IPS-NIHi7 (cell line): ENCODE measurements around the gene CUL7.

Experiments used
- DNase-seq: peaks from one replicate; pipeline ENCODE4 v3.0.0; 2012; ENCODE audit warnings: mixed read lengths; ENCODE audit errors: extremely low spot score

CUL7 gene

DNA sequence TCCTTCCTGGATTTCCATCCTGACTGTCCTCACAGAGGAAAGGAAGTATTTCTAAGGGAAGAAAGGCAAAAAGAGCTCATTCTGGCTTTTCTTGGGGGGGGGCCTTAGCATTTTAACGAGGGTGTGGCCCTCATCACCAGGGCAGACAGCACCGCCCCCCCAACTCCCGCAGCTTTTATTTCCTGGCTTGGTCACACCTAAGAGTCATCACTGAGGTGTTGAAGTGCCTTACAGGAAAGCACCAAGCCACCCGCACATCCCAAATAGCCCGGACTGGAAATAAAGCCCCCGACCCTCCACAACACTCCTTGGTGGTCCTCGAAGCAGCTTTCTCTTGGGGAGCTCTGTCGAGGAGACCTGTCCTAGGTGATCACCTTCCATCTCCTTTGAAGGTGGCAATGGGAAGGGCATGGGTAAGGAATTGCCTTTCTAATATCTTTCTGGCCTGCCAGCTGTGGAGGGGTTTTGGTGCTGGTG lies 23.7 kb upstream of the CUL7 start:
- DNase-seq, result no peak

DNA sequence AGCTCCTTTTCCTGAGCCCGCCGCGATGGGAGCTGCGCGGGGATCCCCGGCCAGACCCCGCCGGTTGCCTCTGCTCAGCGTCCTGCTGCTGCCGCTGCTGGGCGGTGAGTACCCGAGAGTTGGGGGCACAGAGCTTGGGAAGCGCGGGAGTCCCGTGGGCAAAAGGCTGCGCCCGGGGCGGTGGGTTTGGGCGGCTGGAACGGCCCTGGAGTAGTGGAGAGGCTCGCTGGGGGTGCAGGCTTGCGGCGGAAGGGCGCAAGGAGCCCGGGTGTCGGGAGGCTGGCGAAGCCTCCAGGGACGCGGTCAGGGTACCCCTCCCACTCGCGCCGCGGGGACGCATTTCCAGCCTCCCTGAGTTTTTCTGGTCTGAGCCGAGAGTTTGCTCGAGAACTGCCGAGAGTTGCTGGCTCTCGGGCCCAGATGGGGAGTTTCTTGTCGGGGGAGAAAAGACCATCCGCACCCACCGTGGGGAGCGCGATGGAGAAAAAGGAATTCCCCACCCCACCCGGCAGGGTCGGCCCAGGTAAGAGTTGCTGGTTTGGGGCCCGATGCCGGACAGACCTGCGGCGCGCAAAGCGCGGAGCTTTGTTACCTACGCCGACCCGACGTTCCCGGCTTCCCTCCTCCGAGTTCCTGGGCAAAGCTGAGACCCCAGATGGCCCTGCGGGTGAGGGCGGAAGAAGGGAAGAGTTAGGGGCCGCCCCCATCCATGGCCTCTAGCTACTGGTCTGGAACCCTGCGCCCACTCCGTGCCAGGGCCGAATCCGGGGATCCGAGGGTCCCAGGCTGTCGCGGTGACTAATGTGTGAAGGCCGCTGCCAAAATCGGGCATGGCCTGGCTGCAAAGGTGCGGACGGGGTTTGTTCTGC lies 23.0 kb upstream of the CUL7 start:
- DNase-seq, result peak; percentile 38

DNA sequence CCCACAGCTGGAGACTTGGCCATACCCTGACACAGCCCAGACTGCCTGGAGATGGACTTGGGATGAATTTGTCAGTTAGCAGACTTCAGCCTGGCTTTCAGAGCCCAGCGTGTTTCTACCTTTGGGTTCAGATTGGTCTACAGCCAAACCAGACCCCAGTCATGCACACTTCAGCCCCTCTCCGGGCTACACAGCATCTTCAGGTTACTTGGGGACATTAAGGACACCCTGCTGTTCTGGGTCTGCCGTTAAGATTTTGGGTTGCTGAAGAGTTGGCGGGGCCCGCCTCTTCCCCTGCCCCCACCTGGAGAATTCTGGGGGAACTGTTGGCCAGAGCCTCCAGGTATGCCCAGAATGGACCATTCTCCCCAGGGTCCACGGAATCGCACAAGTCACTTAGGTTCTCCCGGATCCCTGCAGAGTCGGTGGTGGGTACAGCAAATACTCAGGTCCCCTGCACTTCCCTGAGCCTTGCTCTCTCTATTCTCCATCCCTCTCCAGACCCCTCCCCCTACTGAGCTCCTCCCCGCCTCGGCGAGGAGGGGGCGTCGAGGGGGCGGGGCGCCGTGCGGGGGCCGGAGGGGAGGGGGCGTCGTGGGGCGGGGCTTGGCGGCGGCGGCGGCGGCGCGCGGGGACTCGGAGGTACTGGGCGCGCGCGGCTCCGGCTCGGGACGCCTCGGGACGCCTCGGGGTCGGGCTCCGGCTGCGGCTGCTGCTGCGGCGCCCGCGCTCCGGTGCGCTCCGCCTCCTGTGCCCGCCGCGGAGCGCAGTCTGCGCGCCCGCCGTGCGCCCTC lies 22.2 kb upstream of the CUL7 start, which contains the start of gene PTK7:
PTK7 (plus strand) TSS at position 645 of the 794 bp plus-strand sequence. CDS start 175 bp downstream, outside the sequence.
- peak; percentile 94 for DNase-seq

DNA sequence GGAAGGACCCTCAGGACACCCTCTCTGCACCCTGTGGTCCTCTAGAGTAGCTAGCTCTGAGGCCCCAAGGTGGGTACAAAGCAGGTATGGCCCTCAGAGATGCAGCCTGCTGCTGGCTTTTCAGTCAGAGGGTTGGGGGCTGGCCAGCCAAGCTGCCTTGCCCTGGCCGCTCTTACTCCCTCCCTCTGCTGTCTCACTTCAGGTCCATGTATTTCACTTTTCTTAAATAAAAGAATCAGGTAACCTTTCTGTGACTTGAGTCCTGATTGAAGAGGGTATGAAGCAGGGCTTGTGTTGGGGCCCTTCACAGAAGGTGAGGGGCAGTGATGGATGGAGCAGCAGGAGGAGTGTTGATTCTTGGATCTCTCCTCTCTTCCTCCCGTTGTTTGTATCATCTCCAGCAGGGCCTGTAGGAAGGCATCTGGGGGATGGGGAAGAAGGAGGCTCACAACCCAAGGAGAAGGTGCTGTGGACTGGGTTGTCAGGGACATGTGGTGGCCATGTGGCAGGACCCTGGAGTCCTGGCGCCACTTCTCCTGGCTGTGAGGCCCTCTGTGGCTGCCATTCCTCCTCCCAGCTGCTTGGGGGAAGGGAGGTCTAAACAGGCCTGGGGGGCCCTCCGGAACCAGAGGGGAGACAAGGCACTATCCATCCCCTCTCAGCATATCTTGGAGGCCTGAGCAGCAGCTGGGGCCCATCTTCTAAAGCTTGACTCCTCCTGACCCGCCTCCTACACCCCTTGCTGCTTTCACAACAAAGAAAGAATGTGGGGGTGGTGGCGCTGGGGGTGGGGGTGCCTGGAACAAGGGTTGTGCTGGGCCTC lies 21.4 kb upstream of the CUL7 start:
- DNase-seq, result no peak

DNA sequence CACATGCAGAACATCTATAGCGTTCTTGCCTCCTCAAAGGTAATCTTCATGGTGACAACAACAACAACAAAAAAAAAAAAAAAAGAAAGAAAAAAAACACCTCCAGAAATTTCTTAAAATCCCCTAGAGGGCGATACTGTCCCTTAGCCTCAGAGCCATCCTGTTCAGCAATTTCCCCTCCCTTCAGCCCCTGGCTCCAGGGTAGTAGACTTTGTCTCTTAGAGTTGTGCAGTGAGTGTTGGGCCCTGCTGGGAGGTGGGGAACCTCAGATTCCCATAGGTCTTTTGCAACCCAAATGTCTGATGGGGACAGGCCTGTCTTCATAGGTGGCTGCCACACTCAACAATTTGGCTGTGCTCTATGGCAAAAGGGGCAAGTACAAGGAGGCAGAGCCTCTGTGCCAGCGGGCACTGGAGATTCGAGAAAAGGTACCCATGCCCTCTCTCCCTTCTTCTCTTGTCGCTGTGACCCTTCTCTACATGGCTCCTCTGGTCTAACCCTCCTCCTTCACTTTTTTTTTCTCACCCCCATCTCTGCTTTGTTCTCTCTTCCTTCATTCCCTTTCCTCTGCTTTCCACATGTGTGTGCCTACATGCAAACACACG lies 16.5 kb upstream of the CUL7 start:
- DNase-seq, result peak; percentile 76

DNA sequence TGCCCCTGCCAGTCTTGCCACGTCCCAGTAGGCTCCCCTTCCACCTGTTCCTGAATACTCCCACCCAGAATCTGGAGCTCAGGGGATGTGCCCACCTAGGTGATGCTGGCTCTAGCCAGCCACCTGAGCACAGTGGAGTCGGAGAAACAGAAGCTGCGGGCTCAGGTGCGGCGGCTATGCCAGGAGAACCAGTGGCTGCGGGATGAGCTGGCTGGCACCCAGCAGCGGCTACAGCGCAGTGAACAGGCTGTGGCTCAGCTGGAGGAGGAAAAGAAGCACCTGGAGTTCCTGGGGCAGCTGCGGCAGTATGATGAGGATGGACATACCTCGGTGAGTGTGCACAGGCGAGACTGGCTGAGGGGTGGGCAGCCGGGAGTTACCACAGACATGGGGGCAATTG lies 9.2 kb upstream of the CUL7 start:
- no peak for DNase-seq

DNA sequence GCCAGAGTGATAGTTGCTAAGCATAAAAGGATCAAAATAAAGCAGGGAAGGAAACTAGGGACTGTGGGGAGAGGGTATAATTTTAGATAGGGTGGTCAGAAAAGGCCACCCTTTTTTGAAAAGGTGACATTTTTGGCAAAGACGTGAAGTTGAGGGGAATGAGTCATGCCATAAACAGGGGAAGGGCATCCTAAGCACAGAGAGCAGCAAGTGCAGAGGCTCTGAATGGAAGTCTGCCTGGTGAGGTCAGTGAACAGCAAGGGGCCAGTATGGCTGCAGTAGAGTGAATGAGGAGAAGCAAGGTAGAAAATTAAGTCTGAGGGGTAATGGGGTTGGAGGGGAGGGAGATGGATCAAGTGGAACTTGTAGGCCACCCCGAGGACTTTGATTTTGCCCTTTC lies 8.2 kb upstream of the CUL7 start:
- no peak for DNase-seq

DNA sequence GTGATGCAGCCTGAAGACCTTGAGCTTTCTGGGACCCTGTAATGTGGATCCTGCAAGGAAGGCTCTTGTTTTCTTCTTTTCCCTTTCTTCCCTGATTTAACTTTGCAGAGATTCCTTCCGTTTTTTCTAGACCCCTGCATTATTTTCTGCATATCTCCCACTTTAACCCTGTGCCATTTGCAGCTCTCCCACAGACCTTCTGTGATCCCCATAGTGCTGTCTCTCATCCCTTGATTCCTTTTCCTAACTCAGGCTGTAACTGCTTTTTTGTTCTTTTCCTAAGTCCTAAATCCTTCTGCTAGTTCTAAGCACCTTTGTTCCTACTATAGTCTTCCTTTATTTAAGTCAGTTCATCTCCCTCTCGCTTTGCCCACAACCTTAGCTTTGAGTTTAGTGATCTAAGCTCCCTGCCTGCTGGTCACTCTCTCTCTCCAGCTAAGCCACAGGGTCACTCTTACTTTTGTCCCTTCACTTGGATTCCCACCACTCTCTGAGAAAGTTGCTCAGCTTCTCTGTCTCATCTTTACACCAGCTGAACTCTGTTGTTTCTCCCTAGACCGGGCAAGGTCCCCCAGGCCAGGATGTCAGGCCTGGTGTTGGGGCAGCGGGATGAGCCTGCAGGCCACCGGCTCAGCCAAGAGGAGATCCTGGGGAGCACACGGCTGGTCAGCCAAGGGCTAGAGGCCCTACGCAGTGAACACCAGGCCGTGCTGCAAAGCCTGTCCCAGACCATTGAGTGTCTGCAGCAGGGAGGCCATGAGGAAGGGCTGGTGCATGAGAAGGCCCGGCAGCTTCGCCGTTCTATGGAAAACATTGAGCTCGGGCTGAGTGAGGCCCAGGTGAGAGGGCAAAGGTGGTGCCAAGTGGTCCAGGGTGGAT lies 7.3 kb upstream of the CUL7 start:
- no peak for DNase-seq

DNA sequence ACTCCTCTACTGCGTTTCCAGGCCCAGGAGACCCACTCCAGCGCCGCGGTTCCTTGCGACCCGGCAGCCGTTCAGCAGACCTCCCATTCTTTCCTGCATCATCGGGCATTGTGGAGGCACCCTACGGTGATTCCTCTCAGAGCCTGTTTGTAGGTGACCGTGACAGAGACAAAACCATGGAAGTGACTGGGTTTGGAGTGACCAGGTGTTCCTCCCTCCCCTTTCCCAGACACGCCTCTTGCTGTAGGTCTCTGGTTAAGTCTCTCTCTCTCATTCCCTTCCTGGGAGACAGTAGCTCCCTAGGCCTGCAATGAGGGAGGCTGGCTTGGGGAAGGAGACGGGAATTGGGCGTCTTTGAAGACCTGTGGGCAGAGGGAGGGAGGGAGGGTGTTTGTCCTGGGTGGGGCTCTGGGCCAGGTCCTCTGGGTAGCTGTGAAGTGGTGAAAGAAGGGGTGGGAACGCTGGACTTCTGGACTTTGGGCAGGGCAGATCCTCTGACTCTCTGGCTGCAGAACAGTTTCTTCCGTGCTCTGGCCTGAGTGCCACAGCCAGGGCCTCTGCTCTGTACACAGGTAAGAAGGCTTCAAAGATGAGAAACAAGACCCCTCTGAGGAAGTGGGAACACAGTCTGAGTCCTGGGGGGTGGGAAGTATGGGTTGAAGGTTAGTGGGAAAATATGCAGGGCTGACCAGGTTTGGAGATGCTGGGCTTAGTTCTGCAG lies 6.5 kb upstream of the CUL7 start:
- peak; percentile 43 for DNase-seq

DNA sequence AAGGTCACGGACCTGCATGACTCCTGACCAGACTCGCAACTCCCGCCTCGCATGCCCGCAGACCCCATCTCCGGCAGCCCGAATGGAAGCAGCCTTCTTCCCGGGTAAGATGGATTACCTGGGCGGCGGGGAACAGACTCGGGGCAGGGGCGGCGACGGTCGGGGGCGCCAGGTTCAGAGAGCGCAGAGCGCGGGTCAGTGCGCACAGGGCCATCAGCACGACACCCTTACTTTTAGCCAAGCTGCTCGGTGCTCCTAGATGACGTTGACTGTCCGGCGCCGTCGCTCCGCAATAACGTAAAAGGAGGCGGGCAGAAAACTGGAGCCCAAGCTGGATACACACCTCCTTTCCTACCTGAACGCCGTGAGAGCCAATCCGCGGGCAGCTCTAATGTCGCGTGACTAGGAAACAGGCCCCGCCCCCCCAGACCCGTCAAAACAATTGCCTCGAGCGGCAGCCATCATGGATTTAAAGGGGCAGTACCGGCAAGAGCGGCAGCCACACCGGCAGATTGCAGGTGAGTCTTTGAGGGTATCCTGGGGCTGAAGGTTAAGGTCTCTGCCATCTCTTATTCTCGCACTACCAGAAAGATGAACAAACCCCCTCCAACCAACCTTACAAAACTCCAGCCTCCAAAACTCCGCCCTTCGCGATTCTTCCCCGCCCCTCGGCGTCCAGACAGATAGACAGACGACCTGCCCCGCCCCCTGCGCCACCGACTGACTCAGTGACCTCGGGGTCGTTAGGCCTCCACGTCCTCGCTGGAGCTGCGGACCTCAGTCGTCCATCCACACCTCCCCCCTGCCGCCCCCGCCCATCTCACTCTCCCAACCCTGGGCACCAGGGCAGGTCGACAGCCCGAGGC lies 5.8 kb upstream of the CUL7 start, which contains the start of the genes KLC4 and MRPL2:
KLC4 (plus strand) TSS at position 464 of the 866 bp plus-strand sequence. CDS start 1,705 bp downstream, outside the sequence.
MRPL2 (minus strand) TSS at position 267 of the 866 bp plus-strand sequence; CDS start at position 214, 53 bp downstream.
- peak; percentile 100 for DNase-seq

DNA sequence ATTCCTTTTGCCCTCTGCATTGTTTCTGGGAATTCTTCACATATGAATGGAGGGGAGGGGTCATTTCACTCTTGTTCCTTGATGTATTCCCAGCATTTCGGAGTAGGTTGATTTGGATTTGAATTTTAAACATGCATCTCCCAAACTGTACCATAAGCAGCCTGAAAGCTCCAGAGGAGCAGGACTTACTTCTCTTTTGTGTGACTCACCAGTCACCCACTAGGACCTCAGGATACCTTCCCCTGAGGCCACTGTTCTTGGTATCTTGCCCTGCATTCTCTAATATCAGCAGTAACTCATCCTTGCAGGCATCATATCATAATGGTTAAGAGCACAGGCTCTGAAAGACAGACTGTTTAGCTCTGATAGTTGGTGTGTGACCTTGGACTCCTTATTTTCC lies 4.9 kb upstream of the CUL7 start:
- no peak for DNase-seq

DNA sequence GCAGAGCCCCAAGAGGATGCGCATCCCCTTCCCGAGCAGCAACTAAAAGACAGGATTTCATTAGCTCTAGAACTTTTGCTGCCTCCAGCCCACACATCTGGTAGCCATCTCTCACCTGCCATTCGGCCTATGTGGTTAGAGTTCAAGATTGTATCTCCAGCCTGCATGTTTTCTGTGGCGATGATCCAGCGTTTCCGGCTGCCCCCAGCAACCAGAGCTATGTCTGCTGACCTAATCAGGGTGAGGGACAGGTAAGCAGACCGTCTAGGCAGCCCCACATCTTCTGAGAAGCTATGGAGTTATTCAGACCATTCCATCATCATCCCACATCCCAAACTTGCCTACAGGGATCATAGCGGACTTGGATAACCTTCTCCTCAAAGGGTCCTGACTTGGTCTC lies 2.3 kb upstream of the CUL7 start:
- DNase-seq, result no peak

DNA sequence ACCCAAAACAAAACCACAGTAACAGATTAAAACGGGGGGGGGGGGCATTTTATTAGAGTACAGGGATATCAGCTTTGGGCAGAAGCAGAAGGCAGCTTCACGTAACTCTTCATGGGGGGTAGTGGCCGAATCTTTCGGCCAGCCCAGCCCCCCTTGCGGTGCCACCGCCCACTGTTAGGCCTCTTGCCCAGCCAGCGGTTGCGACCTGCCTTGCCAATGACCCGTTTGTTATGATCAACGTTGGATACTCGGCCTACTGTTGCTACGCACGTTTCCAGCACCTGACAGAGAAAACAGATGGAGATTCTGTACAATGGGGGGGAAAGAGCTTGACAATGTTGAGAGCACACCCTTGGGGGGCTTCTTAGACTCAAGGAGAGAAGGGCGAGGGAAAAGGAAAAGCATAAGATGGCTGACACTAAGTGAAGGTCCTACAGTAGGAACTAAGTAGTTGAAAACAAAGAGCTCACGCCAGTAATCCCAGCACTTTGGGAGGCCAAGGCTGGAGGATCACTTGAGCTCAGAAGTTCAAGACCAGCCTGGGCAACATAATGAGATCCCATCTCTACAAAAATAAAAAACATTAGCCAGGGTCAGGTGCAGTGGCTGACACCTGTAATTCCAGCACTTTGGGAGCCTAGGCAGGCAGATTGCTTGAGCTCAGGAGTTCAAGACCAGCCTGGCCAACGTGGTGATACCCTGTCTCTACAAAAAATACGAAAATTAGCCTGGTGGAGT lies 724 bp upstream of the CUL7 start:
- no peak for DNase-seq

DNA sequence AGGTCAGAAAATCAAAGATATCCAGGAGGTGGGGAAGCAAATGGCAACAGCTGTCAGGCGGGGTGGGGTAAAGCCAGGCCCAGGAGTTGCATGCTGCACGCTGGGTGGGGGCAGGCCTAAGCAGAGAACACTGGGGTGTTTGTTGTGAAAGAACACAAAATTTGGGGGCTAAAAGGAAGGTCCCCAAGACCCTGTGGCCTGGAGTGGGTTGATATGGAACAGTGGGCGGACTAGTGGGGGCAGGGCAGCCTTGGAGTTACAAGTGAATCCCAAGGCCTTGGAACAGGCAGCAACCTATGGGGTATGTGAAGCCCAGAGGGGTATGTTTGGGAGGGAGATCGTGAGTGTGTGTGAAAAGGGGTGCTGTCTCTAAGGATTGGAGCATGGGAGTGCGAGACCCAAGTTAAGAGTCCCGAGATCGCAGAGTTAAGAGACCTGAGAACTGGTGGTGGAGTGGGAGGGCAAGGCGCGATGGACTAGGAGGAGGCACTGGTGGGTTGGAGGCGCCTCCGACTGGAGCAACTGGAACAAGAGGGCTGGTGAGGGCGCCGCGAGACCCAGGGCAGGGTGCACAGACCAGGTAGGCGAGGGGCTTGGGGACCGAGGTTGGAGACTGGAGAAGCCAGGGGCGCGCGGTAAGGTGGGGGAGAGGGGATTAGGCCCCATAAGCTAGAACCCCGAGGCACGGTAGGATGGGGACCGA lies 658 bp downstream of the CUL7 start:
- DNase-seq, result peak; percentile 49

DNA sequence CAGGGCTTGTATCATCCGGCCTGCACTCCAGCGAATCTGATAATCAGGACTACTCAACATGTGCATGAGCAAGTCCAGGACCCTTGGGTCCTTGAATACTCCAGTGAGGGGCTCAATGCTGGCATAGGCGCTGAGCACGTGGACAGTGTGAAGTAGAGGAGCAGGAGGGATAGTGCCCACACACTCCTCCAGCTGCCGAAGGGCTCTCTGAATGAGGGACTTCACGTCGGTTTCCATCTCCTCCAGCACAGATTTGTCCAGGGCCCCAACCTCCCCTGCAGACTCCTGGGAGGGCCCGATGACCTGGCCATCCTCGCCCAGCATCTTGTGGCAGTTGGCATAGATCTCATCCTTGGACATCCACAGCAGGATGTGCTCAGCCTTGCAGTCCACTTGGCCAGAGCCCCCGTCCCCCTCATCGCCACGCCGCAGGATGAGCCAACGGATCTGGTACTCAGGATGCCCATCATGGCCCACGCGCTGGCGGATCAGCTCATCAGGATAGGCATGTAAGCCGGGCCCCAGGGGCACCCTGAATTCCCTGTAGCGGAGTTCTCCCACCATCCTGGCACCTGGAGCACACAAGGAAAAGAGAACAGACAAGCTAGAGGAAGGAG lies 1.3 kb downstream of the CUL7 start:
- DNase-seq, result no peak

DNA sequence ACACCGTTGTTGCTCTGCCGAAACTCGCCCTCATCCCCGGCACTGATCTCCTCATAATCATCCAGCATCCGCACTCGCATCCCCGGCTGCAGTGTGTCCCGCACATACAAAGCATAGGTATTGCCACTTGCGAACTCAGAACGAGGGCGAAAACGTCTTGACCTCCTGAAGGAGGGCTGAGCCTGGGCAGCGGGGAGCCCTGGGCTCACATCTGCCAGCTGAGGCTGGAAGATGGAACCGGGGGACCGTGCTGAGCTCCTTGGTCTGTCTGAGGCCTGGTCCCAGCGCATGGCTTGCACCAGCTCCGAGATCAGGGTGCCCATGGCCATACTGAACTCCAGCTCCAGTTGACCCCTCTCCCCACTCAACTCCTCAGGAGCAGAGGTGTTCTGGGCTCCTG lies 2.7 kb downstream of the CUL7 start:
- DNase-seq, result no peak

DNA sequence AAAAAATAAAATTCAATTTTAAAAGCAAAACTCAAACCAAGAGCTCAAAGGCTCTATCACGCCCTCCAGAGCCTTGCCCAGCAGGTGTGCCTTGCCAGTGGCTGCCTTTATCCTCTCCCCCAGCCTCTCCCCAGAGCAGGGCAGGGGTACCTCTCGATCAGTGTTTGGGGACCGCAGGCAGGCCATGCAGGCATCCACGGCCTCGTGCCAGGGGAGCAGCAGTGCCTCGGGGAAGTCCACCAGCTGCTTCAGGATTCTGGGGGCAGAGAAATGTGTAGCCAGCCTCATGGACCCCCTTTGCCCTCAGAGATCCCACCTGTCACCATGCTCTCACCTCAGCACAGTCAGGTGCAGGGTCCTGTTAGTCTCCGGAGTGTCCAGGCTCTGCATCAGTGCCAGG lies 5.7 kb downstream of the CUL7 start:
- no peak for DNase-seq
